Neural cell (in vitro differentiated cells): ENCODE measurements around the gene IBA57. TPM values are rescaled to one million over a fixed set of nuclear protein-coding genes. Genes with fewer than 3 reads are reported as not detected.

Experiments
- H2AFZ ChIP-seq: fragments of 200-600, 300-800 bp; sonication (generic), shearing (Covaris generic); 2 replicates; pipeline ENCODE4 v1.6.0; 2014; ENCODE audit warnings: low read depth, mild to moderate bottlenecking, antibody characterized with exemption, low read length, moderate library complexity
- H3F3A ChIP-seq: fragments of 200-600 bp; shearing (Covaris generic); 2 replicates; pipeline ENCODE4 v1.6.1; 2016; ENCODE audit warnings: mild to moderate bottlenecking, moderate library complexity, mixed read lengths, antibody characterized with exemption, low read length; ENCODE audit not compliant: insufficient read depth, poor library complexity, severe bottlenecking
- H3K27ac ChIP-seq: fragments of 200-600, 300-800 bp; sonication (generic), shearing (Covaris generic); 2 replicates; pipeline ENCODE4 v1.5.1; 2014; ENCODE audit warnings: mild to moderate bottlenecking, low read length, moderate library complexity
- H3K27me3 ChIP-seq: fragments of 300-800, 200-600 bp; sonication (generic), shearing (Covaris generic); 2 replicates; pipeline ENCODE4 v1.6.0; 2014; ENCODE audit warnings: mild to moderate bottlenecking, low read depth, low read length, moderate library complexity; ENCODE audit not compliant: insufficient read depth
- H3K36me3 ChIP-seq: fragments of 300-800, 200-600 bp; sonication (generic), shearing (Covaris generic); 2 replicates; pipeline ENCODE4 v1.5.1; 2014; ENCODE audit warnings: mild to moderate bottlenecking, antibody characterized with exemption, low read length, moderate library complexity; ENCODE audit not compliant: insufficient read depth
- H3K4me2 ChIP-seq: fragments of 300-800, 200-600 bp; sonication (generic), shearing (Covaris generic); 2 replicates; pipeline ENCODE4 v1.6.0; 2014; ENCODE audit warnings: mild to moderate bottlenecking, low read length
- H3K4me3 ChIP-seq: fragments of 300-800, 200-600 bp; sonication (generic), shearing (Covaris generic); 2 replicates; pipeline ENCODE4 v1.5.1; 2014; ENCODE audit warnings: mild to moderate bottlenecking, low read length, moderate library complexity
- H3K79me2 ChIP-seq: fragments of 200-600 bp; shearing (Covaris generic); replicated peaks from 2 replicates; pipeline ENCODE4 v1.6.0; 2014; ENCODE audit warnings: mild to moderate bottlenecking, low read length, moderate library complexity; ENCODE audit not compliant: insufficient read depth
- H3K9ac ChIP-seq: fragments of 300-800, 200-600 bp; sonication (generic), shearing (Covaris generic); 2 replicates; pipeline ENCODE4 v1.6.1; 2016; ENCODE audit warnings: mild to moderate bottlenecking, low read length, mixed read lengths
- H3K9me2 ChIP-seq: fragments of 200-600 bp; shearing (Covaris generic); 2 replicates; pipeline ENCODE4 v1.6.1; 2016; ENCODE audit warnings: mild to moderate bottlenecking, low read length, mixed read lengths; ENCODE audit not compliant: insufficient read depth
- H3K9me3 ChIP-seq: fragments of 200-600, 300-800 bp; sonication (generic), shearing (Covaris generic); 2 replicates; pipeline ENCODE4 v1.6.1; 2016; ENCODE audit warnings: mild to moderate bottlenecking, mixed run types, low read length, moderate library complexity, mixed read lengths
- H4K20me1 ChIP-seq: fragments of 200-600 bp; shearing (Covaris generic); 2 replicates; pipeline ENCODE4 v1.6.1; 2016; ENCODE audit warnings: mild to moderate bottlenecking, mixed run types; ENCODE audit not compliant: insufficient read depth
- CTCF ChIP-seq: fragments of 450-650 bp; IDR thresholded peaks from 2 replicates; pipeline ENCODE4 v1.5.1; 2014; ENCODE audit warnings: antibody characterized with exemption, mild to moderate bottlenecking, moderate library complexity; ENCODE audit not compliant: poor library complexity, severe bottlenecking
- EP300 ChIP-seq: fragments of 450-650 bp; conservative IDR thresholded peaks from 2 replicates; pipeline ENCODE4 v1.6.1; 2014; ENCODE audit warnings: antibody characterized with exemption, mild to moderate bottlenecking, moderate library complexity; ENCODE audit not compliant: poor library complexity, severe bottlenecking
- EZH2 ChIP-seq: fragments of 200-600, 300-800 bp; shearing (Covaris generic), sonication (generic); IDR thresholded peaks from 2 replicates; pipeline ENCODE4 v1.6.1; 2014; ENCODE audit warnings: antibody characterized with exemption, low read length, borderline replicate concordance, mild to moderate bottlenecking; ENCODE audit not compliant: insufficient read depth, poor library complexity, severe bottlenecking
- MXI1 ChIP-seq: fragments of 450-650 bp; conservative IDR thresholded peaks from 2 replicates; pipeline ENCODE4 v1.6.1; 2014; ENCODE audit warnings: antibody characterized with exemption, mild to moderate bottlenecking; ENCODE audit not compliant: poor library complexity, severe bottlenecking
- POLR2AphosphoS5 ChIP-seq: IDR thresholded peaks from 2 replicates; pipeline ENCODE4 v1.6.1; 2012
- RAD21 ChIP-seq: fragments of 450-650 bp; conservative IDR thresholded peaks from 2 replicates; pipeline ENCODE4 v1.6.1; 2014; ENCODE audit warnings: antibody characterized with exemption, mild to moderate bottlenecking, moderate library complexity
- SMC3 ChIP-seq: fragments of 450-650 bp; conservative IDR thresholded peaks from 2 replicates; pipeline ENCODE4 v1.6.1; 2014; ENCODE audit warnings: antibody characterized with exemption, mild to moderate bottlenecking, moderate library complexity; ENCODE audit not compliant: poor library complexity
- TAF1 ChIP-seq: IDR thresholded peaks from 2 replicates; pipeline ENCODE4 v1.6.1; 2012; ENCODE audit warnings: low read depth
- polyA plus RNA-seq: library from polyadenylated mRNA; depleted of rRNA; stranded (reverse); fragments of >200 nt; gene quantifications from 2 replicates; pipeline ENCODE4 v1.2.3, GENCODE V29; 2014
- TF ChIP-seq, protein P1 (sequence below): IDR thresholded peaks from 2 replicates; pipeline ENCODE4 v1.6.1; 2012; ENCODE audit warnings: borderline replicate concordance

The IBA57 gene
- polyA plus RNA-seq, 1 donor from 2014 or later, result 5.5 TPM

GRCh38 chr1:228210076-228210651 lies 44.6 kb downstream of the IBA57 start:
- H3K9me3 ChIP-seq, result no peaks in the 10 kb centered on the region
- no peak for TF ChIP-seq EZH2
- TF ChIP-seq CTCF, result no peak
- no peak for TF ChIP-seq MXI1
- no peak for TF ChIP-seq RAD21
- no peak for TF ChIP-seq SMC3
- no peak for TF ChIP-seq TAF1
- TF ChIP-seq, protein P1, sequence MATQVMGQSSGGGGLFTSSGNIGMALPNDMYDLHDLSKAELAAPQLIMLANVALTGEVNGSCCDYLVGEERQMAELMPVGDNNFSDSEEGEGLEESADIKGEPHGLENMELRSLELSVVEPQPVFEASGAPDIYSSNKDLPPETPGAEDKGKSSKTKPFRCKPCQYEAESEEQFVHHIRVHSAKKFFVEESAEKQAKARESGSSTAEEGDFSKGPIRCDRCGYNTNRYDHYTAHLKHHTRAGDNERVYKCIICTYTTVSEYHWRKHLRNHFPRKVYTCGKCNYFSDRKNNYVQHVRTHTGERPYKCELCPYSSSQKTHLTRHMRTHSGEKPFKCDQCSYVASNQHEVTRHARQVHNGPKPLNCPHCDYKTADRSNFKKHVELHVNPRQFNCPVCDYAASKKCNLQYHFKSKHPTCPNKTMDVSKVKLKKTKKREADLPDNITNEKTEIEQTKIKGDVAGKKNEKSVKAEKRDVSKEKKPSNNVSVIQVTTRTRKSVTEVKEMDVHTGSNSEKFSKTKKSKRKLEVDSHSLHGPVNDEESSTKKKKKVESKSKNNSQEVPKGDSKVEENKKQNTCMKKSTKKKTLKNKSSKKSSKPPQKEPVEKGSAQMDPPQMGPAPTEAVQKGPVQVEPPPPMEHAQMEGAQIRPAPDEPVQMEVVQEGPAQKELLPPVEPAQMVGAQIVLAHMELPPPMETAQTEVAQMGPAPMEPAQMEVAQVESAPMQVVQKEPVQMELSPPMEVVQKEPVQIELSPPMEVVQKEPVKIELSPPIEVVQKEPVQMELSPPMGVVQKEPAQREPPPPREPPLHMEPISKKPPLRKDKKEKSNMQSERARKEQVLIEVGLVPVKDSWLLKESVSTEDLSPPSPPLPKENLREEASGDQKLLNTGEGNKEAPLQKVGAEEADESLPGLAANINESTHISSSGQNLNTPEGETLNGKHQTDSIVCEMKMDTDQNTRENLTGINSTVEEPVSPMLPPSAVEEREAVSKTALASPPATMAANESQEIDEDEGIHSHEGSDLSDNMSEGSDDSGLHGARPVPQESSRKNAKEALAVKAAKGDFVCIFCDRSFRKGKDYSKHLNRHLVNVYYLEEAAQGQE, result no peak

GRCh38 chr1:228210712-228211530 lies 45.3 kb downstream of the IBA57 start:
- Histone ChIP-seq H3K36me3 (no peaks in the 10 kb centered on the region), H3K9me3 (no peaks in the 10 kb centered on the region), H3K9ac (no peak overlapping the region)

More at GRCh38 chr1:228210076-228210651, 44.6 kb downstream of the IBA57 start:
- H3K36me3 ChIP-seq, result no peaks in the 10 kb centered on the region
- no peak overlapping the region for H3K27ac ChIP-seq
- no peak overlapping the region for H3K9ac ChIP-seq
- peaks cover 6% of the 10 kb centered on the region for H3K27me3 ChIP-seq
- H3K4me2 ChIP-seq, result no peak overlapping the region
- H4K20me1 ChIP-seq, result no peaks in the 10 kb centered on the region
- H2AFZ ChIP-seq, result no peak overlapping the region
- no peaks in the 10 kb centered on the region for H3K79me2 ChIP-seq
- H3K9me2 ChIP-seq, result no peaks in the 10 kb centered on the region
- H3K4me3 ChIP-seq, result no peak overlapping the region
- H3F3A ChIP-seq, result no peaks in the 10 kb centered on the region

More at GRCh38 chr1:228210712-228211530, 45.3 kb downstream of the IBA57 start:
- TF ChIP-seq CTCF (no peak), POLR2AphosphoS5 (no peak), MXI1 (no peak), EZH2 (no peak), TAF1 (no peak), RAD21 (no peak), EP300 (no peak), SMC3 (no peak)
- TF ChIP-seq, protein P1, result no peak
- Histone ChIP-seq H3K27ac (no peak overlapping the region), H2AFZ (no peak overlapping the region), H3K27me3 (peaks cover 6% of the 10 kb centered on the region), H3F3A (no peaks in the 10 kb centered on the region), H3K79me2 (no peaks in the 10 kb centered on the region), H3K4me3 (no peak overlapping the region), H3K9me2 (no peaks in the 10 kb centered on the region), H4K20me1 (no peaks in the 10 kb centered on the region), H3K4me2 (no peak overlapping the region)
